OCI-LY3 (cell line): ENCODE data around the gene CMTM2.

ENCODE experiments used
- CTCF ChIP-seq: fragments of 200-600, 300-600 bp; sonication (generic); IDR thresholded peaks from 2 replicates; pipeline ENCODE4 v1.5.1; 2014; ENCODE audit warnings: antibody characterized with exemption, low read length, low read depth
- EZH2phosphoT487 ChIP-seq: fragments of 200-600 bp; shearing (Covaris generic); IDR thresholded peaks from 2 replicates; pipeline ENCODE4 v1.6.1; 2018; ENCODE audit warnings: antibody characterized with exemption, mixed run types, low read depth

- TF ChIP-seq CTCF (no peak), EZH2phosphoT487 (no peak)
These were observed 26.1 kb downstream of the CMTM2 start for GRCh38 chr16:66605177-66605978.
